GM12892 (cell line): ENCODE measurements around the gene LHX2.
A peak's percentile ranks its signal among the peaks of the same experiment; 100 is the strongest.

ENCODE experiments used
- DNase-seq: peaks from one replicate; pipeline ENCODE4 v3.0.0; 2011; ENCODE audit not compliant: insufficient read length
- FAIRE-seq: peaks from 2 replicates; lab custom pipeline; 2011; peaks lifted over from hg19 to GRCh38; lab: Jason Lieb, UNC
- POLR2A ChIP-seq: IDR thresholded peaks from 2 replicates; pipeline ENCODE4 v1.6.1; 2011; ENCODE audit warnings: low read depth, low read length, control low read depth
- POLR2AphosphoS5 ChIP-seq: IDR thresholded peaks from 2 replicates; pipeline ENCODE4 v1.6.1; 2011; ENCODE audit warnings: low read depth, low read length, control low read depth
- TAF1 ChIP-seq: IDR thresholded peaks from 2 replicates; pipeline ENCODE4 v1.6.1; 2011; ENCODE audit warnings: low read depth, mild to moderate bottlenecking, control low read depth, low read length, borderline replicate concordance

Gene LHX2

DNA sequence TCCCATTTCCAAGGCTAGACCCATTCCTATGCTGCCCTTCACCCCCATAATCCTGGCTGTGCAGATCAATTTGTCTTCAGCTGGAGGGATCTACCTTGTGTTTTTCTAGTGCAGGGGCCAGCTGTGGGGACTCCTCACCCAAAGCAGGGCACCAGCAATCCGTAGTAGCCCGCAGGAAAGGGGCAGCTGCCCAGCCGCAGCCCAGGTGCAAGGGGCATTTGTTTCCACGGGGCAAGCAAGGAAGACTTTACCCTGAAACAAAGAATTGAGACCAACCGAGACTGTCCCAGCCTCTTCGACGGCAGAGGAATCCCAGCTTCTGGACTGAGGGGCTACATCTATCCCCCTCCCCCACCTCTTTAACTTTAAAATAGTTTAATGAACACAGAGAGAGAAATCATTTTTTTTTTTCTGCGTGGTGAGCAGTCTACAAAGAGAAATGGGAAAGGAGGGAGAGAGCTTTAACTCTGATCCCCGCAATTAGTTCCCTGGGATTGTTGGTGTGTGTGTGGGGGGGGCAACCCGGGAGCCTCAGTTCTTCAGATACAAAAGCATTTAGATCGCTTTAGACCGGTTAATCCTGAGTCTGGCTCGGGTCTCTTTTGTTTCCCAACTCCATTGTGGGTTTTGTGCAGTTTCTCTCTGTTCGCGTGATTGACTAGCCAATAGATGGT is 10.6 kb upstream of the LHX2 start:
- FAIRE-seq: no peak
- TF ChIP-seq POLR2AphosphoS5 (no peak), TAF1 (no peak), POLR2A (no peak)
- DNase-seq: no peak

DNA sequence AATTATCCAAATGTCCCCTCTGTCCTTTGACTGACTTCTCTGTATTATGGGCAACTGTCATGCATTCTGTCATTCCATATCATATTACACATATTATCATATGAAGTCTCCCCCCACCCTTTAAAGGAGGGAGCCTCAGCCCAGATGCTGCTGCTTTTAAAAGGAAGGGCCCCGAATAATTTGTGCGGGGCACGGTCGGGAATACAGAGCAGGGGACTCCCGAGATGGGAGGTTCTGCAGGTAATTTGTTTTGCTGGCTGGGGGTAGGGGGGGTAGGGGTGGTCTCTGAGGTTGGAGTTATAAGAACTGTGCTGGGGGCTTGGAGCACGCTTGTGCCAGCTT is 10.1 kb upstream of the LHX2 start:
- TF ChIP-seq POLR2A (no peak), POLR2AphosphoS5 (no peak), TAF1 (no peak)
- FAIRE-seq: no peak
- no peak for DNase-seq

DNA sequence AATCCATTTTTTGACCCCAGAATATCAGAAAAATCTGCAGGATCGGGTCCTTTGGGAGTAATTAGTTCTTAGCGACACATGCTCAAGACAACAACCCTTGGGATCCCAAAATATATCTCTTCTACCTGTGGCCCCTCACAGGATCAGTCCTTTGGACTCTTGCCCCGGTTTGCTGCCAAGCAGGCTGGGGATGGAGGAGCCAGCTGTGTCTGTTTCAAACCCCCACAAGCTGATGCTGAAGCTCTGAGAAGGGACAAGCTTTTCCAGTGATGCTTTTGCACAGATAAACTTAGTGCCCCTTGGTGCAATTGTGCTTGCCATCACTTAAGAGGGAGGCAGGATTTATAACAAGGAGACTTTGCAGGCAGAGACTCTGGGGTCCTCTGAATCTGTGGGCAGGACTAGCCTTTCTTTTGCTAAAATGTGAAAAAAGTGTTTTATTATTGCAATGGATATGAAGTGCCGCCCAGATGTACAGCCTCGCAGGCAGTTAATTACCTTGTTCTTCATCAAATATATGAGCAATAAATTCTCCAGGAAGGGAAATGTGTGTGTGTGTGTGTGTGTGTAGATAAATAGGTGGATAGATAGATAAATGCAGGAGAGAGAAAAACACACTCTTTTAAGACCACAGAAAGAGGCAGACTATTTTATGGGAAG is 9.6 kb upstream of the LHX2 start:
- DNase-seq (no peak), FAIRE-seq (no peak)
- TF ChIP-seq POLR2A (no peak), POLR2AphosphoS5 (no peak), TAF1 (no peak)

DNA sequence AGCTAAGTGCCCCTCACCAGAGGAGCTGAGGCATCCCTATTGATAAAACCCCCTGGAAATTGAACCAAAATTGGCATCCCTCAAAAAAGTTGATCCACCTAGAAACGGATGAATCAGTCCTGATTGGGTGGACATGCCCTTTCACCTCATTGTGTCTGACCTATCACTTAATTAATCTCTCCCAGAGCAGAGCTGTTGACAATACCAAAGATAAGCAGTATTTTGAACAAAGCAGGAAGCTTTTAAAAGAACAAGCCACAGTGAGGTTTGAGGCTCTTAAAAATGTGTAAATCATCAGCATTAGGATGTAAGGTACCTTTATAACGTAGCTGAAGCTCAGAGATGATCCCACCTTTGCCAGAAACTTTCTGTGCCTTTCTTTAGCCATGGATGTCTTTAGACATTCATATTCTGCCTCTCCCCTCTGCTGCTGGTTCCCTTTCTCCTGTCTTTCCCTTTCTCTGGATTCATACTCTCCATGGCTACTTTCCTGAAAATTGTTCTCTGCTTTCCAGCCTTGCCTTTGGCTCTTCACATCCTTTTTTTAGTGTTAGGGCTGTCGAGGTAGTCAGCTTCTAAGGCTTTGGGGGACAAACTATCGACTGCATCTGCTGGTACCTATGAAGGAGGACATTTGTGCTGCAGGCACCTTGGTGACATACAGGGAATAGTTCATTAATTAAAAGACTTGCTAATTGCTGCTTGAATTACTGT is 7.8 kb upstream of the LHX2 start:
- TF ChIP-seq TAF1: no peak
- DNase-seq (no peak), FAIRE-seq (no peak)

DNA sequence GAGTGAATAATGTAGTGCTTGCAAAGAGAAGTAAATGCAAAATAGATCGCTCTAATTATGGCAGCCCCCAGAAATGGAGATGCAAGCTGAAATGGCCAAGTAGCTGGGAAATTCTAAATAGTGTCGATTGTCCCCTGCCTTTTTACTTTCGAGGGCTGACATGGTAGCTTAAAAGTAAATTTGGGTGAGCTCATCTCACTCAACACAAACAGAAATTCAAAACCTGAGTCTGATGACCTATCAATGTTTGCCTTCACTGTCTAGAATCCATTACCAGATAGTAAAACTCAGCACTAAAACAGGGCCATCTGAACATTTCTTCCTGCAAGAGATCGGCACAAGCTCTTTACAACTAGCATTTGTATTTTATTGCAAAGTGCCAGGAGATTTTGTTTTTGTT is 7.0 kb upstream of the LHX2 start:
- no peak for FAIRE-seq
- DNase-seq: no peak
- no peak for TF ChIP-seq POLR2A
- no peak for TF ChIP-seq POLR2AphosphoS5
- TF ChIP-seq TAF1: no peak

- DNase-seq: no peak
- TF ChIP-seq TAF1 (no peak), POLR2A (no peak), POLR2AphosphoS5 (no peak)
- FAIRE-seq: no peak
Observed at GRCh38 chr9:124005029-124005771, 6.4 kb upstream of the LHX2 start.

DNA sequence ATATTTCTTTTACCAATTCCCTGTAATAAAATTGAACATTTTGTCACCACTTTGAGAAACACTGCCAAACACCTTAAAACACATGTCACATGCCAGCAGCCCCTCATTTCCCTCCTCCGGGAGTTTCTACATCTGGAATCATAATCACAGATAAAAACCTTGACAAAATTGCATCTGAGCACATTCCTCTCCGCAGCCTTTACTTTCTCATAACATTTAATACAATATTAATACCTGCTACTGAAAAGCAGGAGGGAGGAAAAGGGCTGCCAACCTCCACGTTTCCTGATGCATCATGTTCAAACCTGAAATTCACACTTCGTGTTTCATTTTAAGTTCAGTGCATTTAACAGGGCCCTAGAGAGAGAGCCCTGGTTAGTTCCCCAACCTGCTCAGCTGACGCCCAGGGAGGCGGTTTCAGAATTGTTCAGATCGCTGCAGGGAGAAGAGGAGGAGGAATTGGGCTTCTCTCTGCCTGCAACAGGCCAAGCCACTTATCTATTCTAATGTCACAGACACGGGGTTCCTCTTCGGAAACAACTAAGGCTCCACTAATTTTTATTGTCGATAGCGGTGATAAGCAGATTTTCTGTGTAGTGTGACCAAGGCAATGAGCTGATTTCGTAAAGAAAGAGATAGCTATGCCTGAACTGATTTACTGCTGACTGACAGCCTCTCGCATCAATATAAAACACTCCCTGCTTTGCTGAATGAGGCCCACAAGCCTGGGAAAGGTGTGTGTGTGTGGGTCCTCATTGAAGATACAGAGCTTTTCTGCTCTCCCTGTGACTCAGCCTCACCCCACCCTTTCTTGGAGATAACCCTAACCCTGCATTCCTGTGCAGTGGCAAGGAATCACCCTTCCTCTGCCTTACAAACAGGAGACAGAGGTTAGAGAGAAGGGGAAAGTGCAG is 4.9 kb upstream of the LHX2 start:
- DNase-seq: no peak
- peak; percentile 60 for FAIRE-seq
- no peak for TF ChIP-seq POLR2AphosphoS5
- TF ChIP-seq TAF1: no peak
- no peak for TF ChIP-seq POLR2A

- no peak for TF ChIP-seq TAF1
- no peak for TF ChIP-seq POLR2A
- TF ChIP-seq POLR2AphosphoS5: no peak
- FAIRE-seq (no peak), DNase-seq (no peak)
Observed at GRCh38 chr9:124007565-124008302, 3.8 kb upstream of the LHX2 start.

DNA sequence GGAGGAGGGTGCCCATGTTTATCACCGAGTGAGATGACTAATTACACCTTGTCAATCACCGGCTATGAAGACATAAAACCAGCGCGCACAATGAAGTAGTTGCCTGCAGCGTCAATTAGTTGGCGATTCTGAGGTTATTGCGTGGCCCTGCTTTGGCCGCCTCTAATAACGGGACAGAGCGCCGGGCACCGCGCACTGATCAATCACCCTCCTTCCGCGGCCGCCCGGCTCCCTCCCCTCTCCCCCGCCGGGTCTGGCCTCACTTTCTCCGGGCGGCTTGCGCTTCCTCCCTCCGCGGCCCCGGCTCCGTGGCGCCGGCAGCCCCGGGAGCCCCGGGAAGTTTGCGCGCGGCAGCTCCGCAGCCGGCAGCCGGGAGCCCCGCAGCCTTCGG is 3.3 kb upstream of the LHX2 start:
- FAIRE-seq (no peak), DNase-seq (no peak)
- TF ChIP-seq POLR2A (no peak), TAF1 (no peak), POLR2AphosphoS5 (no peak)

GRCh38 chr9:124008694-124009530 is 2.7 kb upstream of the LHX2 start:
- TF ChIP-seq POLR2A (no peak), POLR2AphosphoS5 (no peak), TAF1 (no peak)
- FAIRE-seq (peak; percentile 42), DNase-seq (no peak)
